ENCODE results near the gene DTNA. TPM values are rescaled to one million over a fixed set of nuclear protein-coding genes. Genes with fewer than 3 reads are reported as not detected.

Gene DTNA
- total RNA-seq, 1 donor from 2014 or later = 21.8 TPM

DNA sequence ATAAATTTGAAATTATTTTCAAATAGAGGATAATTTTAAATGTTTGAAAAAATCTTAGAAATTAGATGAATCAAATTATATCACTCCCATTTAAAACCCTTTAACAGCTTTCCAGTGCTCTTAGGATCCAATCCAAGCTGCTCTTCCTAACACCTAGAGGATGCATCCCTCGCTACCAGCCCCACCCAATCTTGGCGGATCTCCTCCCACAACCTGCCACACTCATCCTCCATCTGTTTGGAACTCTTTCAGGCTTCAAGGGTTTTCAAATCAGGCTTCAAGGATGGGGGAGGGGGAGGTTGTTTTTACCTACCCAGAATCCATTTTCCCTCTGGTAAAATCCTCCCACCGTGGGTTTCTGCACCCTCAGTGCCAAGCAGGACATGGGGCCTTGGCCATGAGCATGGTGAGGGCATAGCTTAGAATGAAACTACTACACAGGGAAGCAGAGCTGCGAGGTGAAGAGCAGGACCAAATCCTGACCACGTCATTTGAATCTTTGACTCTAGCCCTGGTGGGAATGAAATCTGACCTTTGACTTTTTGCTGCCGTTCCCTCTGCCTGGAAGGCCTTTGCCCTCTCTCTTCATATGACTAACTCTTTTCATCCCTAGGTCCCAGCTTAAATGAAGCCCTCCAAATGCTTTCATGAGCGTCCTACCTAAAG, 218.1 kb downstream of the DTNA start:
- no peaks in the 10 kb centered on the region for H3K27me3 ChIP-seq
- intact Hi-C loops (cut with DNase I) = no loop called here
- H3K27ac ChIP-seq = no peak overlapping the region
- no peaks in the 10 kb centered on the region for H3K4me1 ChIP-seq
- DNase-seq (no peak), ATAC-seq (no peak)
- no peak overlapping the region for H3K4me3 ChIP-seq
- H3K36me3 ChIP-seq = no peaks in the 10 kb centered on the region
- TF ChIP-seq, protein P1, sequence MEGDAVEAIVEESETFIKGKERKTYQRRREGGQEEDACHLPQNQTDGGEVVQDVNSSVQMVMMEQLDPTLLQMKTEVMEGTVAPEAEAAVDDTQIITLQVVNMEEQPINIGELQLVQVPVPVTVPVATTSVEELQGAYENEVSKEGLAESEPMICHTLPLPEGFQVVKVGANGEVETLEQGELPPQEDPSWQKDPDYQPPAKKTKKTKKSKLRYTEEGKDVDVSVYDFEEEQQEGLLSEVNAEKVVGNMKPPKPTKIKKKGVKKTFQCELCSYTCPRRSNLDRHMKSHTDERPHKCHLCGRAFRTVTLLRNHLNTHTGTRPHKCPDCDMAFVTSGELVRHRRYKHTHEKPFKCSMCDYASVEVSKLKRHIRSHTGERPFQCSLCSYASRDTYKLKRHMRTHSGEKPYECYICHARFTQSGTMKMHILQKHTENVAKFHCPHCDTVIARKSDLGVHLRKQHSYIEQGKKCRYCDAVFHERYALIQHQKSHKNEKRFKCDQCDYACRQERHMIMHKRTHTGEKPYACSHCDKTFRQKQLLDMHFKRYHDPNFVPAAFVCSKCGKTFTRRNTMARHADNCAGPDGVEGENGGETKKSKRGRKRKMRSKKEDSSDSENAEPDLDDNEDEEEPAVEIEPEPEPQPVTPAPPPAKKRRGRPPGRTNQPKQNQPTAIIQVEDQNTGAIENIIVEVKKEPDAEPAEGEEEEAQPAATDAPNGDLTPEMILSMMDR (IDR thresholded peaks at IDR 0.05) = no peak
- H3K9me3 ChIP-seq = no peaks in the 10 kb centered on the region

- Histone ChIP-seq H3K4me3 (no peak overlapping the region), H3K36me3 (no peaks in the 10 kb centered on the region), H3K27me3 (no peaks in the 10 kb centered on the region), H3K27ac (no peak overlapping the region), H3K9me3 (no peaks in the 10 kb centered on the region), H3K4me1 (no peaks in the 10 kb centered on the region)
- TF ChIP-seq, protein P1 (IDR thresholded peaks at IDR 0.05) = no peak
- intact Hi-C loops (cut with DNase I) = no loop called here
- ATAC-seq (no peak), DNase-seq (no peak)
These were observed 218.7 kb downstream of the DTNA start for GRCh38 chr18:34928754-34929335.

- no peak overlapping the region for H3K27ac ChIP-seq
- H3K36me3 ChIP-seq = no peaks in the 10 kb centered on the region
- DNase-seq = no peak
- no peak for ATAC-seq
- no peak overlapping the region for H3K4me3 ChIP-seq
- intact Hi-C loops (cut with DNase I) = no loop called here
- TF ChIP-seq, protein P1 (IDR thresholded peaks at IDR 0.05) = no peak
- H3K9me3 ChIP-seq = no peaks in the 10 kb centered on the region
- no peaks in the 10 kb centered on the region for H3K4me1 ChIP-seq
- no peaks in the 10 kb centered on the region for H3K27me3 ChIP-seq
These were observed 219.3 kb downstream of the DTNA start for GRCh38 chr18:34929336-34929780.

GRCh38 chr18:34932363-34932762, 222.3 kb downstream of the DTNA start:
- no peaks in the 10 kb centered on the region for H3K36me3 ChIP-seq
- H3K9me3 ChIP-seq = no peaks in the 10 kb centered on the region
- H3K27ac ChIP-seq = no peak overlapping the region
- DNase-seq (no peak), ATAC-seq (no peak)
- no peaks in the 10 kb centered on the region for H3K4me1 ChIP-seq
- intact Hi-C loops (cut with DNase I) = no loop called here
- TF ChIP-seq, protein P1 (IDR thresholded peaks at IDR 0.05) = no peak
- no peak overlapping the region for H3K4me3 ChIP-seq
- H3K27me3 ChIP-seq = no peaks in the 10 kb centered on the region

- Histone ChIP-seq H3K27ac (no peak overlapping the region), H3K27me3 (no peaks in the 10 kb centered on the region), H3K4me1 (no peaks in the 10 kb centered on the region), H3K36me3 (no peaks in the 10 kb centered on the region), H3K9me3 (no peaks in the 10 kb centered on the region), H3K4me3 (no peak overlapping the region)
- DNase-seq (no peak), ATAC-seq (no peak)
- intact Hi-C loops (cut with DNase I) = no loop called here
- TF ChIP-seq, protein P1 (IDR thresholded peaks at IDR 0.05) = no peak
These were observed 222.8 kb downstream of the DTNA start for GRCh38 chr18:34932792-34933466.

Data from upper lobe of right lung (tissue), 1 donor.